SU-DHL-6 (cell line): Measurements from ENCODE around the gene SMOC1.
A peak's percentile ranks its signal among the peaks of the same experiment; 100 is the strongest.

Experiments used
- H2AFZ ChIP-seq: fragments of 200-600 bp; sonication (generic); 2 replicates; pipeline ENCODE4 v1.6.1; 2014; ENCODE audit warnings: low read depth, mild to moderate bottlenecking, moderate library complexity, mixed read lengths, antibody characterized with exemption, low read length; ENCODE audit not compliant: severe bottlenecking
- H3F3A ChIP-seq: fragments of 200-600 bp; shearing (Covaris generic); 2 replicates; pipeline ENCODE4 v1.6.0; 2016; ENCODE audit warnings: antibody characterized with exemption, mild to moderate bottlenecking; ENCODE audit not compliant: insufficient read depth
- H3K27ac ChIP-seq: fragments of 200-600 bp; sonication (generic); 2 replicates; pipeline ENCODE4 v1.5.1; 2016; ENCODE audit warnings: low read depth, mild to moderate bottlenecking, low read length, moderate library complexity, mixed read lengths
- H3K27me3 ChIP-seq: fragments of 200-600 bp; sonication (generic), shearing (Covaris generic); 2 replicates; pipeline ENCODE4 v1.6.0; 2014; ENCODE audit warnings: mild to moderate bottlenecking, low read length
- H3K36me3 ChIP-seq: fragments of 200-600 bp; sonication (generic); 2 replicates; pipeline ENCODE4 v1.6.1; 2014; ENCODE audit warnings: mild to moderate bottlenecking, low read length, mixed read lengths
- H3K4me2 ChIP-seq: fragments of 300-600, 200-600 bp; shearing (Covaris generic), sonication (generic); 2 replicates; pipeline ENCODE4 v1.6.0; 2014; ENCODE audit warnings: low read length, low read depth, mild to moderate bottlenecking; ENCODE audit not compliant: poor library complexity, severe bottlenecking
- H3K4me3 ChIP-seq: fragments of 200-600 bp; sonication (generic); 2 replicates; pipeline ENCODE4 v1.5.1; 2014; ENCODE audit warnings: antibody characterized with exemption, low read length, mild to moderate bottlenecking, mixed read lengths; ENCODE audit not compliant: insufficient read depth, poor library complexity, severe bottlenecking
- H3K79me2 ChIP-seq: fragments of 200-600 bp; sonication (generic); 2 replicates; pipeline ENCODE4 v1.6.1; 2014; ENCODE audit warnings: mild to moderate bottlenecking, low read length, moderate library complexity; ENCODE audit not compliant: insufficient read depth
- H3K9ac ChIP-seq: fragments of 200-600 bp; sonication (generic); 2 replicates; pipeline ENCODE4 v1.7.0; 2014; ENCODE audit warnings: mild to moderate bottlenecking, low read length
- H3K9me2 ChIP-seq: fragments of 200-600 bp; sonication (generic); replicated peaks from 2 replicates; pipeline ENCODE4 v1.6.1; 2014; ENCODE audit warnings: low read length; ENCODE audit not compliant: insufficient read depth
- H3K9me3 ChIP-seq: fragments of 200-600 bp; sonication (generic); 2 replicates; pipeline ENCODE4 v1.6.1; 2014; ENCODE audit warnings: low read length, mixed read lengths; ENCODE audit not compliant: insufficient read depth
- H4K20me1 ChIP-seq: fragments of 200-600 bp; sonication (generic); 2 replicates; pipeline ENCODE4 v1.6.1; 2014; ENCODE audit warnings: low read depth, mild to moderate bottlenecking, antibody characterized with exemption, low read length, moderate library complexity, mixed read lengths
- CTCF ChIP-seq: fragments of 200-600 bp; sonication (generic); IDR thresholded peaks from one replicate; pipeline ENCODE4 v1.5.1; 2017; ENCODE audit warnings: antibody characterized with exemption, mild to moderate bottlenecking, low read length, moderate library complexity; ENCODE audit not compliant: insufficient read depth, poor library complexity, severe bottlenecking
- EZH2phosphoT487 ChIP-seq: fragments of 200-600 bp; sonication (generic), shearing (Covaris generic); conservative IDR thresholded peaks from 2 replicates; pipeline ENCODE4 v1.6.1; 2018; ENCODE audit warnings: mild to moderate bottlenecking, antibody characterized with exemption, low read length, moderate library complexity, mixed read lengths

Gene SMOC1

GRCh38 chr14:69876221-69876847 lies 2.9 kb upstream of the SMOC1 start:
- no peaks in the 10 kb centered on the region for H3K9me3 ChIP-seq
- no peaks in the 10 kb centered on the region for H4K20me1 ChIP-seq
- no peak overlapping the region for H3K9ac ChIP-seq
- H3K4me3 ChIP-seq = no peak overlapping the region
- H3K4me2 ChIP-seq = no peak overlapping the region
- no peaks in the 10 kb centered on the region for H3F3A ChIP-seq
- H3K27ac ChIP-seq = no peak overlapping the region
- no peaks in the 10 kb centered on the region for H3K9me2 ChIP-seq
- H3K79me2 ChIP-seq = no peaks in the 10 kb centered on the region
- no peak overlapping the region for H2AFZ ChIP-seq
- H3K27me3 ChIP-seq = 0 out of 2 replicates have a peak, but pooled peaks cover 4% of the 10 kb centered on the region
- no peak for TF ChIP-seq EZH2phosphoT487
- TF ChIP-seq CTCF = no peak
- no peaks in the 10 kb centered on the region for H3K36me3 ChIP-seq

GRCh38 chr14:69876848-69877306 lies 2.3 kb upstream of the SMOC1 start:
- Histone ChIP-seq H3K9ac (no peak overlapping the region), H3K9me2 (no peaks in the 10 kb centered on the region), H4K20me1 (no peaks in the 10 kb centered on the region), H3K4me2 (no peak overlapping the region), H3K4me3 (no peak overlapping the region), H3K27ac (no peak overlapping the region), H3F3A (no peaks in the 10 kb centered on the region), H3K27me3 (0 out of 2 replicates have a peak, but pooled peaks cover 4% of the 10 kb centered on the region), H2AFZ (no peak overlapping the region), H3K36me3 (no peaks in the 10 kb centered on the region), H3K9me3 (no peaks in the 10 kb centered on the region), H3K79me2 (no peaks in the 10 kb centered on the region)
- TF ChIP-seq EZH2phosphoT487 = no peak
- TF ChIP-seq CTCF = no peak

- 0 out of 2 replicates have a peak, but pooled peaks cover 4% of the 10 kb centered on the region for H3K27me3 ChIP-seq
- no peak overlapping the region for H3K27ac ChIP-seq
- no peaks in the 10 kb centered on the region for H3F3A ChIP-seq
- H3K4me2 ChIP-seq = no peak overlapping the region
- no peak for TF ChIP-seq EZH2phosphoT487
- peak; percentile 13 for TF ChIP-seq CTCF
- H3K4me3 ChIP-seq = no peak overlapping the region
- H3K9me3 ChIP-seq = no peaks in the 10 kb centered on the region
- no peaks in the 10 kb centered on the region for H3K9me2 ChIP-seq
- H3K79me2 ChIP-seq = no peaks in the 10 kb centered on the region
- H4K20me1 ChIP-seq = no peaks in the 10 kb centered on the region
- no peaks in the 10 kb centered on the region for H3K36me3 ChIP-seq
- no peak overlapping the region for H2AFZ ChIP-seq
- no peak overlapping the region for H3K9ac ChIP-seq
These were observed 1.7 kb upstream of the SMOC1 start for GRCh38 chr14:69877492-69877891.
